Activated T-cell treated with anti-CD3 and anti-CD28 coated beads, Interleukin-2, amount 50 U/mL, for 24 hours (primary cell): ENCODE results near the gene BLMH.

Experiments
- DNase-seq: peaks from one replicate; pipeline ENCODE4 v3.0.0-alpha.2; 2020
- H3K27ac Mint-ChIP-seq: 2 replicates; pipeline ENCODE4 v1.8.0; 2020; ENCODE audit warnings: mild to moderate bottlenecking, mixed read lengths
- H3K27me3 Mint-ChIP-seq: 2 replicates; pipeline ENCODE4 v1.8.0; 2020; ENCODE audit warnings: mixed read lengths
- H3K36me3 Mint-ChIP-seq: 2 replicates; pipeline ENCODE4 v1.8.0; 2020; ENCODE audit warnings: low read depth, mixed read lengths
- H3K4me1 Mint-ChIP-seq: 2 replicates; pipeline ENCODE4 v1.8.0; 2020; ENCODE audit warnings: low read depth, mixed read lengths
- H3K4me3 Mint-ChIP-seq: 2 replicates; pipeline ENCODE4 v1.8.0; 2020; ENCODE audit warnings: mild to moderate bottlenecking, moderate library complexity, mixed read lengths
- H3K9me3 Mint-ChIP-seq: 2 replicates; pipeline ENCODE4 v1.8.0; 2020; ENCODE audit warnings: mixed read lengths

BLMH gene

DNA sequence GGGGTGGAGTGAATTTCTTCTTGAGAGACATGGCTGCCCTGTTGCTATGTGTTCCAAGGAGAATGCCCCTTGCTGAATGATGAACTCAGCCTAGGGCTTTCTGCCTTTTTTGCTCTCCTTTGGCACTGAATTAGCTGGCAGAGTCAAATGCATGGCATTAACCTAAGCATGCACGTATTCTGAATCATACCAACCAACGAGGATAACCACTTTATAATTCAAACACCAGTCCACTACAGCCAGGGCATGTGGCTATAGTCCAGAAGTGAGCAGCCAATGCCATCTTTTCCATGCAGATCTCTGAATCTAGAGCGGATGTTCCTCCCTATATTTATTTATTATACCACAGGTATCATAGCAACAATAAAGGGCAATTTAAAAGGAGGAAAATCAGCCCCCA lies 26.4 kb upstream of the BLMH start:
- no peaks in the 10 kb centered on the region for H3K9me3 Mint-ChIP-seq
- H3K4me1 Mint-ChIP-seq, result peaks cover 11% of the 10 kb centered on the region

DNA sequence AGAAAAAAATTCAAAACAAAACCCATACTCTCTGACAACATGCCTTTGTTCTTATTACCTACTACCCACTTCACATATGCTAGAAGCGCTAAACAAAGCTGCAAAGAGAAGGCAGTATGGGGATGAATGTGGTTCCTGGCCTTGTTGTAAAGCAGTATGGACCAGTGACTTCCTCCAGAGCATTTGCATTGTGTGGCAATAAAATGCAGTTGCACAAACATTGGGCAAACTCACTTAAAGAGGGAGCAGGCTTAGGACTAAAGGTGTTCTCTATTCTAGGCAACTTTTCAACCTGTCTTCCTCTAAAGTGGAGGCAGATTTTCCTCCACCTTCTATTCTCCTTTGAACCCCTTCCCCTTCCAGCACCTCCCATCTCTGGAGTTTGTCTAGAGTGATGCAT lies 25.0 kb upstream of the BLMH start:
- Mint-ChIP-seq H3K4me3 (no peak overlapping the region), H3K36me3 (no peaks in the 10 kb centered on the region), H3K27ac (no peak overlapping the region), H3K27me3 (no peaks in the 10 kb centered on the region), H3K9me3 (no peaks in the 10 kb centered on the region), H3K4me1 (peaks cover 6% of the 10 kb centered on the region)
- DNase-seq, result no peak

More for the DNA sequence above, 26.4 kb upstream of the BLMH start:
- no peaks in the 10 kb centered on the region for H3K36me3 Mint-ChIP-seq
- H3K27ac Mint-ChIP-seq, result no peak overlapping the region
- no peak for DNase-seq
- no peak overlapping the region for H3K4me3 Mint-ChIP-seq
- H3K27me3 Mint-ChIP-seq, result no peaks in the 10 kb centered on the region

- H3K27me3 Mint-ChIP-seq, result no peaks in the 10 kb centered on the region
- H3K36me3 Mint-ChIP-seq, result no peaks in the 10 kb centered on the region
- H3K4me3 Mint-ChIP-seq, result no peak overlapping the region
- H3K4me1 Mint-ChIP-seq, result peaks cover 6% of the 10 kb centered on the region
- DNase-seq, result no peak
- no peaks in the 10 kb centered on the region for H3K9me3 Mint-ChIP-seq
- no peak overlapping the region for H3K27ac Mint-ChIP-seq
Measured at GRCh38 chr17:30315106-30315505, 23.4 kb upstream of the BLMH start.

DNA sequence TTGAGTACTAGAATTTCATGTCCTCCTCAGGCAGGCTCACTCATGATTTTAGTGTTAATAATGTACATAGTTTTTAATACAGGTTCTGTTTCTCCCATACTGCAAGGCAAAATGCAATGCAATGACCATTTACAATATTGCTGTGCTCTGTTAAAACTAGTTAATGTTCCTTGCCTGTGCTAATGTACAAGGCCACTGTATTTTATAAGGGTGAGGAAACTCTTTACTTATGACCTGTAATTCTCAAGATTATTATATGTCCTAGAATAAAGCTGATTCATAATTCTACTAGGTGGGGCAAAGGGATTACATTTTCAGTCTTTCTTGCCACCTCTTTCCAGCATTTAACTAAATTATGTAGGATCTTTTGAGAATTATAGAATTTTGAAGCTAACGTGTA lies 22.7 kb upstream of the BLMH start:
- no peaks in the 10 kb centered on the region for H3K36me3 Mint-ChIP-seq
- no peak overlapping the region for H3K27ac Mint-ChIP-seq
- H3K9me3 Mint-ChIP-seq, result no peaks in the 10 kb centered on the region
- H3K4me1 Mint-ChIP-seq, result peaks cover 6% of the 10 kb centered on the region
- no peak overlapping the region for H3K4me3 Mint-ChIP-seq
- no peaks in the 10 kb centered on the region for H3K27me3 Mint-ChIP-seq
- no peak for DNase-seq

GRCh38 chr17:30312226-30312625 lies 20.5 kb upstream of the BLMH start:
- Mint-ChIP-seq H3K27me3 (no peaks in the 10 kb centered on the region), H3K27ac (no peak overlapping the region), H3K4me1 (peaks cover 6% of the 10 kb centered on the region), H3K4me3 (no peak overlapping the region), H3K9me3 (no peaks in the 10 kb centered on the region), H3K36me3 (no peaks in the 10 kb centered on the region)
- no peak for DNase-seq

- Mint-ChIP-seq H3K27ac (no peak overlapping the region), H3K4me1 (peaks cover 4% of the 10 kb centered on the region), H3K36me3 (no peaks in the 10 kb centered on the region), H3K9me3 (no peaks in the 10 kb centered on the region), H3K27me3 (no peaks in the 10 kb centered on the region), H3K4me3 (no peak overlapping the region)
- DNase-seq, result no peak
Measured at GRCh38 chr17:30310562-30310961, 18.8 kb upstream of the BLMH start.

- no peaks in the 10 kb centered on the region for H3K4me1 Mint-ChIP-seq
- H3K27me3 Mint-ChIP-seq, result no peaks in the 10 kb centered on the region
- H3K27ac Mint-ChIP-seq, result no peak overlapping the region
- no peaks in the 10 kb centered on the region for H3K36me3 Mint-ChIP-seq
- no peak overlapping the region for H3K4me3 Mint-ChIP-seq
- no peaks in the 10 kb centered on the region for H3K9me3 Mint-ChIP-seq
- no peak for DNase-seq
Measured at GRCh38 chr17:30309591-30309990, 17.8 kb upstream of the BLMH start.

DNA sequence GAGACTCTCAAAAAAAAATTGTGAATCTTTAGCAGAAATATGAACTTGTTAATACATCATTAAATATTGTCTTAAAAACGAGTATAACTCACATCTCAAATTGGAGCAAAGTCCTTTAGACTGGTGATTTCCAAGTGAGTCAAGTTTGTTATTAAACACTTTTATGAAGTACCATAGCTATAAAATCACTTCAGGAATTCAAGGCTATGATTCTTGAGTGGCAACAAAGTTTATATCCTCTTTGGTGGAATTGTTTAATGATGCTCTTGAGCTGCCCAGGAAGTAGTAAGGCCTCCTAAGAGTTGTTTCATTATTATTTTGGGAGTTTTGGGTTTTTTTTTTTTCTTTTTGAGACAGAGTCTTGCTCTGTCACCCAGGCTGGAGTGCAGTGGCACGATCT lies 16.7 kb upstream of the BLMH start:
- DNase-seq, result no peak
- Mint-ChIP-seq H3K4me3 (no peak overlapping the region), H3K27ac (no peak overlapping the region), H3K36me3 (no peaks in the 10 kb centered on the region), H3K4me1 (no peaks in the 10 kb centered on the region), H3K27me3 (no peaks in the 10 kb centered on the region), H3K9me3 (no peaks in the 10 kb centered on the region)

DNA sequence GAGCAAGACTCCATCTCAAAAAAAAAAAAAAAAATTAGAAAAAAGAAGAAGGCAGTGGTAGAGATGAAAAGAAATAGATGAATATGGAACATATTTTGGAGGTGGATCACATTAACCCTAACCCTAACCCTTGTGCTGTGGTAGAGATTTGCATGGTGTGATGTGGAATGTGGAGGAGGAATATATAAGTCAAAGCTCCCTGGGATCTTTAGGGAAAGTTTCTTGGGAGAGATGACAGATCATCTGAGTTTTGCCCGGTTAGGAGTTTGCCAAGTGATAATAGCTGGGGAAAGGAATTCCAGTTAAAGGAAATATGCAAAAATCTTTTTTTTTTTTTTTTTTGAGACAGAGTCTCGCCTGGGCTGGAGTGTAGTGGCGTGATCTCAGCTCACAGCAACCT lies 13.0 kb upstream of the BLMH start:
- Mint-ChIP-seq H3K4me1 (peaks cover 6% of the 10 kb centered on the region), H3K27ac (no peak overlapping the region), H3K9me3 (no peaks in the 10 kb centered on the region), H3K27me3 (no peaks in the 10 kb centered on the region), H3K36me3 (no peaks in the 10 kb centered on the region), H3K4me3 (no peak overlapping the region)
- no peak for DNase-seq

DNA sequence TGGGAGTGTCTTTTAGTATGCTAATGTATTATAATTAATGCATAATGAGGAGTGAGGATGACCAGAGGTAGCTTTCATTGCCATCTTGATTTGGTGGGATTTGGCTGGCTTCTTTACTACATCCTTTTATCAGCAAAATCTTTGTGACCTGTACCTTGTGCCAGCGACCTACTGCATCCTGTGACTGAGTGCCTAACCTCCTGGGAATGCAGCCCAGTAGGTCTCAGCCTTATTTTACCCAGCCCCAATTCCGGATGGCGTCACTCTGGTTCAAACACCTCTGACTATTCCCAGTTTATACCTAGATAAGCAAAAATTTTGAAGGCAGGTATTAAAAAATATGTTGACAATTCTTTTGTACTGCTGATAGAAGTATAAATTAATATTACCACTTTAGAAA lies 10.5 kb upstream of the BLMH start:
- Mint-ChIP-seq H3K36me3 (no peaks in the 10 kb centered on the region), H3K27ac (no peak overlapping the region), H3K27me3 (no peaks in the 10 kb centered on the region), H3K4me1 (peaks cover 9% of the 10 kb centered on the region), H3K9me3 (no peaks in the 10 kb centered on the region), H3K4me3 (no peak overlapping the region)
- DNase-seq, result no peak

GRCh38 chr17:30300818-30301217 lies 9.1 kb upstream of the BLMH start:
- H3K9me3 Mint-ChIP-seq, result no peaks in the 10 kb centered on the region
- no peak overlapping the region for H3K4me3 Mint-ChIP-seq
- H3K4me1 Mint-ChIP-seq, result peaks cover 9% of the 10 kb centered on the region
- H3K27me3 Mint-ChIP-seq, result no peaks in the 10 kb centered on the region
- DNase-seq, result no peak
- no peak overlapping the region for H3K27ac Mint-ChIP-seq
- H3K36me3 Mint-ChIP-seq, result no peaks in the 10 kb centered on the region

- H3K9me3 Mint-ChIP-seq, result no peaks in the 10 kb centered on the region
- no peak overlapping the region for H3K27ac Mint-ChIP-seq
- no peak for DNase-seq
- peaks cover 9% of the 10 kb centered on the region for H3K4me1 Mint-ChIP-seq
- H3K36me3 Mint-ChIP-seq, result no peaks in the 10 kb centered on the region
- no peak overlapping the region for H3K4me3 Mint-ChIP-seq
- no peaks in the 10 kb centered on the region for H3K27me3 Mint-ChIP-seq
Measured at GRCh38 chr17:30299000-30299399, 7.3 kb upstream of the BLMH start.

DNA sequence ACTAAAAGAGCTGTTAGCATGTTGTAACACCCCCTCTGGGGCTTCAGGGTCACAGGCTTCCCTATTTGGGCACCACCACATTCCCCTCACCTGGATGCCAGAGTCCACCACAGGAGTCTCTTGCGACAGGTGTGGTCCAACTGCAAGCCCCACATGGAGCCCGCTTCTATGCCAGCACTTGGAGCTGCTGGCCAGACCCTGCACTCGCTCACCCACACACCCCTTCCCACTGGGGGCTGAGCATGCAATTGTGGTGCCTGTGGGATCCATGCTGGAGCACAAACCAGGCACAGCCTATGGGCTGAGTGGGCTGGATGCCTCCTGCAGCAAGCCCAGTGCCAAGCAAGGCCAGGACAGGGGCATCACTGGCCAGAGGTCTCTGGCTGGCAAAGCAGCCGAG lies 6.0 kb upstream of the BLMH start:
- no peaks in the 10 kb centered on the region for H3K27me3 Mint-ChIP-seq

DNA sequence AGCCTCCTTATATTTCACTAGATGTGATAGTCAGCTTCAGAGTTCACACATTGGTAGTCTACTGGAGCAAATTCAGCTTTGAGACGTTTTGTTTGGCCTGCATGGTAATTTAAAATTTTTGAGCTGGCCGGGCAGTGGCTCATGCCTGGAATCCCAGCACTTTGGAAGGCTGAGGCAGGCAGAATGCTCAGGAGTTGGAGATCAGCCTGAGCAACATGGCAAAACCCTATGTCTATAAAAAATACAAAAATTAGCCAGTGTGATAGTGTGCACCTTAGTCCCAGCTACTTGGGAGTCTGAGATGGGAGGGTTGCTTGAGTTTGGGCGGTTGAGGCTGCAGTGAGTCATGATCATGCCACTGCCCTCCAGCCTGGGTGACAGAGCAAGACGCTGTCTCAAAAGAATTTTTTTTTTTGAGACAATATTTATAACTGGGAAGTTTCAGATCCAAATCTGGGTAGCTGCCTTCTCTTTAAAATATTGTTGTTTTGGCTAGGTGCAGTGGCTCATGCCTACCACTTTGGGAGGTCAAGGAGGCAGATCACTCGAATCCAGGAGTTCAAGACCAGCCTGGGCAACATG lies 4.8 kb upstream of the BLMH start:
- no peak for DNase-seq
- Mint-ChIP-seq H3K27me3 (no peaks in the 10 kb centered on the region), H3K27ac (no peak overlapping the region), H3K4me3 (no peak overlapping the region), H3K4me1 (peaks cover 13% of the 10 kb centered on the region), H3K36me3 (no peaks in the 10 kb centered on the region), H3K9me3 (no peaks in the 10 kb centered on the region)

More for the DNA sequence above, 6.0 kb upstream of the BLMH start:
- Mint-ChIP-seq H3K4me3 (no peak overlapping the region), H3K27ac (no peak overlapping the region), H3K4me1 (peaks cover 10% of the 10 kb centered on the region), H3K9me3 (no peaks in the 10 kb centered on the region), H3K36me3 (no peaks in the 10 kb centered on the region)
- DNase-seq, result no peak

DNA sequence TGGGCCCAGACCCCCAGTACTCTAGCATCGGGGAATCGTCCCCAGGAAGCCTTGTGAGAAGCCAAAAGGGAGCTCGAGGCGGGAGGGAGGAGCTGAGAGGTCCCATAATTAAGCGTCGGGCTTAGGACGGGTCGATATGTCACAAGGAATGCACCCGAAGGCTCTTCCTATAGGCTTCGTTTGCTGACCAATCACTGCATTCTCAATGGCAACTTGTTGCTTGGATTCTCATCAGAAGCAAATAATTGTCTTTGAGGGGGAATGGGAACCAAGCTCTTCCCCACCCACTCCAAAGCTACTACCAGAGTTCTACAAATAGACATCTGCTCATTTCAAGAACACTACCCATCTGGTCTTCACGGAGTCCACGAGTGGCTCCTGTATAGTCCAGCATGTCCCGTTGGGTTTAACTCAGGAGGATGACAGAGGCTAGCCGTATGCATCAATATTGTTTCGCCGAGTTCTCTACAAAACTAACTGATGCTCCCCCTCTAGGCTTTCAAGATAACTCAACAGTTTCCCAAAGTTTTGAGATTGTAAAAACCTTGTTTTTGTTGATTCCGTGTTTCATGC lies 628 bp upstream of the BLMH start:
- Mint-ChIP-seq H3K9me3 (no peaks in the 10 kb centered on the region), H3K27me3 (no peaks in the 10 kb centered on the region), H3K4me3 (peak overlapping the region; percentile 60), H3K27ac (peak overlapping the region; percentile 47), H3K36me3 (peaks cover 35% of the 10 kb centered on the region), H3K4me1 (peaks cover 25% of the 10 kb centered on the region)
- DNase-seq, result no peak
